HEK293 (cell line): ENCODE measurements around the gene CWC25.

Experiments used
- ATF2 ChIP-seq: fragments of 450-650 bp; formaldehyde crosslinking; IDR thresholded peaks from 2 replicates; pipeline ENCODE4 v1.5.1; 2016; ENCODE audit warnings: missing biosample characterization, missing genetic modification characterization, low read depth
- GLIS2 ChIP-seq: fragments of 450-650 bp; formaldehyde crosslinking; IDR thresholded peaks from 2 replicates; pipeline ENCODE4 v1.5.1; 2016; ENCODE audit warnings: missing biosample characterization, missing genetic modification characterization
- HIC1 ChIP-seq: fragments of 450-650 bp; formaldehyde crosslinking; IDR thresholded peaks from 2 replicates; pipeline ENCODE4 v1.5.1; 2016; ENCODE audit warnings: missing biosample characterization, missing genetic modification characterization
- KLF7 ChIP-seq: fragments of 450-650 bp; formaldehyde crosslinking; IDR thresholded peaks from 2 replicates; pipeline ENCODE4 v1.5.1; 2016; ENCODE audit warnings: missing biosample characterization, missing genetic modification characterization, borderline replicate concordance
- MYNN ChIP-seq: fragments of 450-650 bp; formaldehyde crosslinking; IDR thresholded peaks from 2 replicates; pipeline ENCODE4 v1.5.1; 2016; ENCODE audit warnings: missing biosample characterization, missing genetic modification characterization, borderline replicate concordance
- OSR2 ChIP-seq: fragments of 450-650 bp; formaldehyde crosslinking; IDR thresholded peaks from 2 replicates; pipeline ENCODE4 v1.5.1; 2016; ENCODE audit warnings: missing biosample characterization, missing genetic modification characterization
- PRDM1 ChIP-seq: fragments of 450-650 bp; formaldehyde crosslinking; IDR thresholded peaks from 2 replicates; pipeline ENCODE4; 2016; ENCODE audit warnings: missing biosample characterization, missing genetic modification characterization
- PRDM2 ChIP-seq: fragments of 450-650 bp; formaldehyde crosslinking; IDR thresholded peaks from 2 replicates; pipeline ENCODE4 v1.5.1; 2016; ENCODE audit warnings: missing biosample characterization, missing genetic modification characterization, borderline replicate concordance
- SCRT2 ChIP-seq: fragments of 450-650 bp; formaldehyde crosslinking; IDR thresholded peaks from 2 replicates; pipeline ENCODE4 v1.5.1; 2016; ENCODE audit warnings: missing biosample characterization, missing genetic modification characterization
- SP7 ChIP-seq: fragments of 450-650 bp; formaldehyde crosslinking; IDR thresholded peaks from 2 replicates; pipeline ENCODE4 v1.5.1; 2016; ENCODE audit warnings: missing biosample characterization, missing genetic modification characterization
- TSHZ1 ChIP-seq: fragments of 450-650 bp; formaldehyde crosslinking; IDR thresholded peaks from 2 replicates; pipeline ENCODE4 v1.5.1; 2016; ENCODE audit warnings: missing biosample characterization, missing genetic modification characterization, borderline replicate concordance
- ZBTB17 ChIP-seq: fragments of 450-650 bp; formaldehyde crosslinking; IDR thresholded peaks from 2 replicates; pipeline ENCODE4 v1.5.1; 2016; ENCODE audit warnings: missing biosample characterization, missing genetic modification characterization
- ZFP3 ChIP-seq: fragments of 450-650 bp; formaldehyde crosslinking; IDR thresholded peaks from 2 replicates; pipeline ENCODE4 v1.5.1; 2016; ENCODE audit warnings: low read depth, missing biosample characterization, missing genetic modification characterization
- ZNF138 ChIP-seq: fragments of 450-650 bp; formaldehyde crosslinking; IDR thresholded peaks from 2 replicates; pipeline ENCODE4 v1.5.1; 2016; ENCODE audit warnings: missing biosample characterization, missing genetic modification characterization, borderline replicate concordance
- ZNF140 ChIP-seq: fragments of 450-650 bp; formaldehyde crosslinking; IDR thresholded peaks from 2 replicates; pipeline ENCODE4 v1.5.1; 2016; ENCODE audit warnings: missing biosample characterization, missing genetic modification characterization
- ZNF19 ChIP-seq: fragments of 450-650 bp; formaldehyde crosslinking; IDR thresholded peaks from 2 replicates; pipeline ENCODE4; 2016; ENCODE audit warnings: missing biosample characterization, missing genetic modification characterization, low read depth
- ZNF24 ChIP-seq: fragments of 450-650 bp; formaldehyde crosslinking; IDR thresholded peaks from 2 replicates; pipeline ENCODE4 v1.5.1; 2016; ENCODE audit warnings: missing biosample characterization, missing genetic modification characterization
- ZNF404 ChIP-seq: fragments of 450-650 bp; formaldehyde crosslinking; IDR thresholded peaks from 2 replicates; pipeline ENCODE4 v1.5.1; 2017; ENCODE audit warnings: missing biosample characterization, missing genetic modification characterization
- ZNF488 ChIP-seq: fragments of 450-650 bp; formaldehyde crosslinking; IDR thresholded peaks from 2 replicates; pipeline ENCODE4 v1.5.1; 2016; ENCODE audit warnings: missing biosample characterization, missing genetic modification characterization
- ZNF548 ChIP-seq: fragments of 450-650 bp; formaldehyde crosslinking; IDR thresholded peaks from 2 replicates; pipeline ENCODE4 v1.5.1; 2016; ENCODE audit warnings: missing biosample characterization, missing genetic modification characterization
- ZNF555 ChIP-seq: fragments of 450-650 bp; formaldehyde crosslinking; conservative IDR thresholded peaks from 2 replicates; pipeline ENCODE4 v1.5.1; 2017; ENCODE audit warnings: missing biosample characterization, mild to moderate bottlenecking, missing genetic modification characterization, inconsistent platforms
- ZNF560 ChIP-seq: fragments of 450-650 bp; formaldehyde crosslinking; IDR thresholded peaks from 2 replicates; pipeline ENCODE4 v1.5.1; 2017; ENCODE audit warnings: missing biosample characterization, missing genetic modification characterization, borderline replicate concordance
- ZNF600 ChIP-seq: fragments of 450-650 bp; formaldehyde crosslinking; IDR thresholded peaks from 2 replicates; pipeline ENCODE4 v1.5.1; 2016; ENCODE audit warnings: missing biosample characterization, missing genetic modification characterization
- ZNF610 ChIP-seq: fragments of 450-650 bp; formaldehyde crosslinking; IDR thresholded peaks from 2 replicates; pipeline ENCODE4 v1.5.1; 2016; ENCODE audit warnings: missing biosample characterization, missing genetic modification characterization, borderline replicate concordance
- ZNF658 ChIP-seq: fragments of 450-650 bp; formaldehyde crosslinking; IDR thresholded peaks from 2 replicates; pipeline ENCODE4; 2016; ENCODE audit warnings: missing biosample characterization, missing genetic modification characterization
- ZNF670 ChIP-seq: fragments of 450-650 bp; formaldehyde crosslinking; IDR thresholded peaks from 2 replicates; pipeline ENCODE4 v1.5.1; 2016; ENCODE audit warnings: missing biosample characterization, missing genetic modification characterization, low read depth
- ZNF747 ChIP-seq: fragments of 450-650 bp; formaldehyde crosslinking; IDR thresholded peaks from 2 replicates; pipeline ENCODE4 v1.5.1; 2016; ENCODE audit warnings: missing biosample characterization, missing genetic modification characterization

The CWC25 gene

GRCh38 chr17:38751808-38752307 is 73.3 kb downstream of the CWC25 start (continued):
- no peak for TF ChIP-seq HIC1
- no peak for TF ChIP-seq ZNF548 (tag by site-specific recombination)
- no peak for TF ChIP-seq ZNF140
- TF ChIP-seq PRDM2 (tag by site-specific recombination): no peak
- 0 out of 2 replicates have a peak, but pooled peaks have one; percentile 1 for TF ChIP-seq ZNF610
- no peak for TF ChIP-seq OSR2
- TF ChIP-seq ZNF138: no peak
- peak; percentile 87 for TF ChIP-seq SP7 (tag by site-specific recombination)
- no peak for TF ChIP-seq ZNF19 (tag by site-specific recombination)
- TF ChIP-seq KLF7 (tag by site-specific recombination): peak; percentile 20; the same call in 1 of the 2 replicates
- peak; percentile 74; the same call in 1 of the 2 replicates for TF ChIP-seq ZBTB17 (tag by site-specific recombination)
- no peak; the same call in 1 of the 2 replicates for TF ChIP-seq ZNF600
- TF ChIP-seq ZFP3: no peak
- TF ChIP-seq PRDM1 (tag by site-specific recombination): peak; percentile 80
- no peak for TF ChIP-seq ZNF404
- TF ChIP-seq ZNF747 (tag by site-specific recombination): no peak
- TF ChIP-seq ZNF555 (tag by site-specific recombination): no peak
- no peak for TF ChIP-seq ZNF670 (tag by site-specific recombination)
- TF ChIP-seq SCRT2 (tag by site-specific recombination): no peak
- TF ChIP-seq ZNF24 (tag by site-specific recombination): 0 out of 2 replicates have a peak, but pooled peaks have one; percentile 61
- no peak for TF ChIP-seq ATF2 (tag by site-specific recombination)
- TF ChIP-seq GLIS2 (tag by site-specific recombination): peak; percentile 74; the same call in 1 of the 2 replicates
- TF ChIP-seq ZNF560: no peak
- TF ChIP-seq ZNF488: no peak
- no peak for TF ChIP-seq TSHZ1 (tag by site-specific recombination)
- no peak for TF ChIP-seq MYNN
- TF ChIP-seq ZNF658 (tag by site-specific recombination): no peak
